Measurements from ENCODE around the gene TELO2.

Gene TELO2

GRCh38 chr16:1492923-1493745 lies at the start of gene TELO2:
Gene TELO2 (plus strand): TSS chr16:1493360. CDS start chr16:1494282, 922 bp downstream.
- TF ChIP-seq CTCF (conservative IDR thresholded peaks at IDR 0.05), result no peak
- peak within 1 kb of the TSS; percentile 84 for H3K27ac ChIP-seq

GRCh38 chr16:1443403-1443973 lies 49.7 kb upstream of the TELO2 start:
- TF ChIP-seq CTCF (conservative IDR thresholded peaks at IDR 0.05), result no peak
- no peak overlapping the region for H3K27ac ChIP-seq

GRCh38 chr16:1443980-1444729 lies 49.0 kb upstream of the TELO2 start, which contains the start of gene CCDC154:
Gene CCDC154 (minus strand): TSS chr16:1444556. CDS start chr16:1444322, 234 bp downstream.
- TF ChIP-seq CTCF (conservative IDR thresholded peaks at IDR 0.05), result no peak
- H3K27ac ChIP-seq, result no peak within 1 kb of the TSS

- no peak overlapping the region for H3K27ac ChIP-seq
- TF ChIP-seq CTCF (conservative IDR thresholded peaks at IDR 0.05), result no peak
Observed at GRCh38 chr16:1444730-1445517, 48.2 kb upstream of the TELO2 start.

GRCh38 chr16:1445518-1446203 lies 47.5 kb upstream of the TELO2 start:
- TF ChIP-seq CTCF (conservative IDR thresholded peaks at IDR 0.05), result no peak
- no peak overlapping the region for H3K27ac ChIP-seq

- no peak overlapping the region for H3K27ac ChIP-seq
- no peak for TF ChIP-seq CTCF (conservative IDR thresholded peaks at IDR 0.05)
Observed at GRCh38 chr16:1446296-1447080, 46.7 kb upstream of the TELO2 start.
